Skin of body (tissue), 2 donors: ENCODE data around the gene ADGRB2. TPM values are rescaled to one million over a fixed set of nuclear protein-coding genes. Genes with fewer than 3 reads are reported as not detected.

Experiments used
- DNase-seq: peaks from one replicate; lab custom pipeline; 2025; lab: John Stamatoyannopoulos, UW
- total RNA-seq: library from RNA; depleted of rRNA; stranded (reverse); fragments of >200 nt; gene quantifications from one replicate; pipeline ENCODE4 v1.2.3, GENCODE V29; 2014

ADGRB2 gene
- total RNA-seq, 1 donor from 2014 or later = 9.4 TPM

DNA sequence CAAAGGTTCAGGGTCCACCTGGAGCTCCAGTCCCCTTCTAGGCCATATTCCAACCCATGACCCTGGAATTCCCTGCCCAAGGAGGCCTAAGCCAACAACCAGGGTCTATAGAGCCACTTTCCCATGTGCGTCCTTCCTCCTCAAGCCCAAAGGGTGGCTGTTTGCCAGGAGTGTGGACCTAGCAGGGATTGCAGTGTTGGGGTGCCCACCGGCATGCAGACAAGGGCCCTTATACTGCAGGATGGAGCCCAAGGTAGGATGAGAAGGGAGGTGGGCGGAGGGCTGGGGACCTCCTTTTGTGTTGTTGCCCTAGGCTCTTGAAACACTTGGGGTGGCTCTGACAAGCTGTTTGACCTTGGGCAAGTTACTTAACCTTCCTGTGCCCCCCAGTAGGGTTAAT is 19.7 kb upstream of the ADGRB2 start:
- DNase-seq = no peak

DNA sequence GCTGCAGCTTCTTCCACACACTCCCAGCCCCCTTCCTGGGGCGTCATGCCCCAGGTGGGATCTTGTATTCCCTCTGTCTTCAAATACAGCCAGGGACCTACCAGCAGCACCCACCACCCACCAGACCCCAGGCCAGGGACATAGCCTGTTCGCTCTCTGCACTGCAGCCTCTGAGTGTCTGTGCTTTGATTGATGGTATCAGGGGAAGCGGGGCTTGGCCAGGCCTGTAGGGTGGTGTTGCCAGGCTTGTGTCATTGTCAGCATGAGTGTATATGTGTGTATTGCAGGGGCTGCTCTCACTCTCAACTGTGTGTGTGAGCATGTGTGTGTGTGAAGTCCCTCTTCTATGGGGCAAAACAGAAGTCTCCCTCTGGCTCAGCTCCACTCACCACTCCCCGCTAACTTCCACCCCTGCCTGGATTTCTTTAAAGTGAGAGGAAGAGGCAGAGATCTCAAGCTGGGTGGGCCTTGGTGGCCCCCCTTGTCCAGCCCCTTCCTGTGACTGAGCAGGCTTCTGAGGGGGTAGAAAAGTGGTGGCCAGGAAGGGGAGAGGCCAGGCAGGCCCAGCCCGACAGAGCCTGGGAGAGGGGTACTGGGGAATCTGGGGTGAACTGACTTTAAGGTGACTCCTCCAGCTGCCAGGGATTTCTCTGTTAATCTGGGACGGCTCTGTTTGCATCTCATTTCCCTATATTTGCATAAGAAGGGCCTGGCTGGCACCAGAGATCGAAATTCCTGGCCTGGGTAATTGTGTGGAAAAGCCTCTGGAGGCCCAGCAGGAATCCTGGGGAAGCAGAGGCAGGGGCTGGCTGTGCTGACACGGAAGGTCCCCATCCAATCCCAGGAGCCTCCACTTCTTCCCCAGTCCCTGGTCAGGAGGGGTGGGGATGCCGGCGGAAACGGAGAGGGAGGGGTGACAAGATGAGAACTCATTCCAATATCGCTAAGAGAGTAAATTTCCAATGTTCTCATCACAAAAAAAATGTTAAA is 18.6 kb upstream of the ADGRB2 start:
- DNase-seq = no peak

- no peak for DNase-seq
Observed at GRCh38 chr1:31781756-31782371, 17.7 kb upstream of the ADGRB2 start.

DNA sequence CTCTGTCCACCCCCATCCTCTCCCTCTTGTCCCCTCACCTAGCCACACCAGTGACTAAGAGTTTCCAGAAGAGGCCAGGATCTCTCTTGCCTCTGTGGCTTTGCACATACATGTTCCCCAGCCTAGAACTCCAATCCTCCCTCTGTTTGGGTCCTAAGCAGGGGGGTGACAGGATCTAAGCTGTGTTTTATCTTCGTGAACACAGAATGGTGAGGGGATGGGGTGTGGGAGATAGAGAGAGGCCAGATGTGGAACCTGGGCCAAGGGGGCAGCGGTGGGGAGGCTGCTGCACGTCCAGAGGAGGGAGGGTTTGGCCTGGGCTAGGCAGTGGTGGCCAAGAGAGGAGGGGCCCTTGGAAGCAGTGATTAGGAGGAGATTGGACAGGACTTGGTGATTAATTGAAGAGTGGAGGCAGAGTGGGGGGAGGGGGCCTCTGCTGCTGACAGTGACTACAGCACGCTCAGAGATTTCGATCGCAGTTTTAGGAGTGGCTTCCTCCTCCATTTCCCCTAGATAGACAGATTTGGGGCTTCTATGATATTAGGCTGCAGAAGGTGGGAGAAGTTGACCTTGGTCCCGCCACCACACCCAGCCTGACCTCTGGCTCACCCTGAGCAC is 17.1 kb upstream of the ADGRB2 start:
- DNase-seq = peak; percentile 52

GRCh38 chr1:31780632-31781031 is 16.5 kb upstream of the ADGRB2 start:
- DNase-seq = no peak

DNA sequence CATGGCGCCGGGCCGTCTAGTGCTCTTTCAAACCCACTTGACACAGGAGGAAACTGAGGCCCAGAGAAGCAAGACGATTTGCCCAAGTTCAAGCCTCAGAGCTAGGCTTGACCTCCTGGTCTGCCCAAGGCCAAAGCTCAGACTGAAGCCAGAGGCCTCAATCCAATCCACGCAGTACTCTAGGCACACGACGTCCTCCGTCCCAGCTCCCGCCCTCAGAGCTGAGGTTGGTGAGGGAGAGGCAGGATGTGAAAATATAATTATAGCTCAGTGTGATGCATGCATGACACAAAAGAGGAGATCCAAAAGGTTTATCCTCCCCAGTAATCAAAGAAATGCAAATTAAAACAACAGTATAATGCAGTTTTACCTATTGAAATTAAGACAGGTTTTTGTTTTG is 15.5 kb upstream of the ADGRB2 start:
- DNase-seq = no peak

DNA sequence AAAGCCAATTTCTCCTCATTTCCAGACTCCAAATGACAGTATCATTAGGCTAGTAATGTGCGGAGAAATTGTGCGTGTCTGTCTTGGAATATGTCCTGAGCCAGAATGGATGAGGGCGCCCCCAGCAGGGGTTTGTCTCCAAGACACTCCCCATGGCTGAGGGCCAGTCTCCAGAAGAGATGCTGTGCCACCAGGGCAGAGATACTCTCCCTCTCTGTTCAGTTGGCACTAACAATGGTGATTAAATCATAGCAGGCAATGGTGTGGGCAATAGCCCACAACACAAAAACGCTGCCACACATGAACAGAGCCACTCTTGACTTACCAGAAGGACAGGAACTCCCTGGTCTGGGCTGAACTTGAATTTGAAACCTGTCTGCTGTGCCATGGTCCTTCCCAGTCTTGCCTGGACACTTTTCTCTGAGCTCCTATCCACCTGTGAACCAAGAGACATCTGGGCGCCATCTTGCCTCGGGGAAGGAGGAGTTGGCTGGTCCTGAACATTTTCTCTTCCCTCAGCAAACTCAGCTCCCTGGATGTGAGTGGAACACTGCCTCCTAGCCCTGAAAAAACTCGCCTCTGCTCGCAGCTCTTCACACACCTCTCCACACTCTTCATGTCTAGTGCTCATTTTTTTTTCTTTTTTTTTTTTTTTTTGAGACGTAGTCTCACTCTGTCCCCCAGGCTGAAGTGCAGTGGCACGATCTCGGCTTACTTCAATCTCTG is 14.8 kb upstream of the ADGRB2 start:
- DNase-seq = no peak

GRCh38 chr1:31776516-31776915 is 12.4 kb upstream of the ADGRB2 start:
- no peak for DNase-seq

- DNase-seq = no peak
Observed at GRCh38 chr1:31776032-31776431, 11.9 kb upstream of the ADGRB2 start.

DNA sequence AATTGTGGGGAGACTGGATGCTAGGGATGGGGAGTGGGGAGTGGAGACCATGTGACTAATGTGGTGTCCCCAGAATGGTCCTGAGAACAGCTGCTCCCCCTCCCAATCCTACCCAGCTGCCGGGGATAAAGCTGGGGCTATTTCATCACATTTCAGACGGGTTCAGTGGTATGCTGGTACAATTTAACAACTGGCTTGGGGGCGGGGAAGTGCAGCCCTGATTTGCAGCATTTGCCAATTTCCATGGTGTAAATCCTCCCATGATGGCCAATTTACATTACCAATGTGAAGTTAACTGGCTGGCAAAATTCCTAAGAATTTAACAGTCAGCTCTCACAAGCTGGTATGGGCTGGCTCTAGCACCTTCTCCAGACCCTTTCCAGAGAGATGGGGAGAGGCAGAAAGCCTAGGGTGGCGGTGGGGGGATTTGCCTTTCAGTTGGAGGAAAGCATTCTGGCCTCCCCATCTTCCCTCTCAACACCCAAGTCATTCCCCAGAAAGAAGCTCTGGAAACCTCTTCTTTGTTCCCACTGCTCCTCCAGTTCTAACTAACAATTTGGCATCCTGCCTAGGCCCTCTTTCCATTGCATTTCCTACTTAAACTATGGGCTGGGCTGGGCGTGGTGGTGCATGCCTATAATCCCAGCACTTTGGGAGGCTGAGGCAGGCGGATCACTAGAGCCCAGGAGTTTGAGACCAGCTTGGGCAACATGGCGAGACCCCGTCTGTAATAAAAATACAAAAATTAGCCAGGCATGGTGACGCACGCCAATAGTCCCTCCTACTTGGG is 11.3 kb upstream of the ADGRB2 start:
- no peak for DNase-seq

GRCh38 chr1:31774495-31774894 is 10.4 kb upstream of the ADGRB2 start:
- DNase-seq = no peak

DNA sequence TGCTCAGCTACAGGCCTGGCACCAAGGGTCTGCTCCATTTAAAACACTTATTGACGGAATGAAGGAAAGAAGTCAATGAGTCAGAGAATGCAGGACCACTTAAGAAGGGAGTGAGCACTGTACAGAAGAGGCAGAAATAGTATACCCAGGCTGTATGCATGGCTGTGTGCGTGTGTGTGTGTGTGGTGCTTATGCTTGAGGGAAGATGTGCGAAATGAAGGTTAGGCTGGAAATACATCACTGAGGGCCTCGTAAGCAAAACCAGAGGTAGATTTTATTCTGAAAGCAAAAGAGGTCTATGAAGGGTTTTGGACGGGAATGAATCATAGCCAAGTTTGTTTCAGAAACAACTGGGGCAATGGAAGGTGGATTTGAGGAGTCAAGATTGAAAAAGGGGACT is 9.7 kb upstream of the ADGRB2 start:
- DNase-seq = no peak

GRCh38 chr1:31772669-31773248 is 8.6 kb upstream of the ADGRB2 start:
- no peak for DNase-seq

DNA sequence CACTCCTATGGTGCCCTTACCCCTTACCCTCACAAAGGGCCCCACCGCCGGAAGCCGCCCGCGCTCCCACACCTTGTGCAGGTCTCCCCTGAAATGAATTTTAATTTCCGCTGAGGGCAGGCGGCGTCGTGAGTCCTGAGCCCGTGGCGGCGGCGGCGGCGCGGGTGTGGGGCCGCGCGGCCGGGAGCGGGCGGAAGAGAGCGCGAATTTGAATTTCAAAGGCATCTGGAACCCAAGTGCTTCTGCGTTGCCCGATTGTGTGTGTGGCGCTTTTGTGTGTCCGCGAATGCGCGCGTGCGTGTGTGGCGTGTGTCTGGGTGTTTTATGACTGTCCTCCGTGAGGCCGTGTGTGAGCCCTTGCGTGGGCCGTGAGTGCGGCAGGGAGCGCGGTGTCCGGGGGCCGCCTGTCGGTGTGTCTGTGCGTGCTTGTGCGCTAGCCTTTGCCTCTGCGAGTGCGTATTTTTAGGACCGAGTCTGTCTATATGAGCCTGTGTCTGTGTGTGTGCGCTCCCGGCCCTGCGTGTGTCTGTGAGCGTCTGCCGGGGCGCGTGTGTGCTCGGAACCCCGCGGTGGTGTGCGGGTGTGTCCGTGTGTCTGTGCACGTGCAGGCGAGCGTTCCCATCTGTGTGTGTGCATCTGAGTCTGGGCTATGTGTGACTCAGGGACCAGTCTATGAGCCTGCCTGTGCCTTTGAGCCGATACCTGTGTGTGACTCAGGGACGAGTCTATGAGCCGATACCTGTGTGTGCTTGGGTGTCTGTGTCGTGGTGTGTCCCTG is 7.9 kb upstream of the ADGRB2 start:
- no peak for DNase-seq

- no peak for DNase-seq
Observed at GRCh38 chr1:31769720-31770390, 5.7 kb upstream of the ADGRB2 start.

GRCh38 chr1:31768939-31769704 is 5.0 kb upstream of the ADGRB2 start:
- DNase-seq = no peak

- no peak for DNase-seq
Observed at GRCh38 chr1:31768407-31768907, 4.3 kb upstream of the ADGRB2 start.

DNA sequence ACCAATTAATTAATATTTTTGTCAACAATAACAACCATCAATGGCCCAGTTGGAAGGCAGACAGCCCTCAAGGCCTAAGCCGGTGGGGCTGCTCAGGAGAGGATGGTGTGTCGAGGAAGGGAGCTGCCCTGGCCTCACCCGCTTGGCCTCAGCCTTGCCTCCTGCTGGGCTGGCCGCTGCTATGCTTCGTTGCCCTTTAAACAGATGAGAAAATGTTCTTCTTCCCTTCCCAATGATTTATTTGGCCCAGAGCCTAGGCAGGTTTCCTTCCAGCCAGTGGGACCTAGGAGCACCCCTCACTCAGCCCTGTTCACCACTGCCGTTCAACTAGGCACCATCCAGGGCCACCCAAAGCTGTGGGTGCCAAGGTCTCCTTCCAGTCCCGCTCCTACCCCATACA is 3.1 kb upstream of the ADGRB2 start:
- DNase-seq = no peak
